HL-60 (cell line): ENCODE results near the gene ADM2.

Source experiments
- CTCF ChIP-seq: IDR thresholded peaks from one replicate; pipeline ENCODE4 v1.5.1; 2011; ENCODE audit warnings: low read length, control low read depth, inconsistent platforms; ENCODE audit not compliant: insufficient read depth
- GABPA ChIP-seq: IDR thresholded peaks from 2 replicates; pipeline ENCODE4 v1.6.1; 2012; ENCODE audit warnings: low read depth
- POLR2AphosphoS5 ChIP-seq: IDR thresholded peaks from 2 replicates; pipeline ENCODE4 v1.6.1; 2012; ENCODE audit warnings: low read depth

DNA sequence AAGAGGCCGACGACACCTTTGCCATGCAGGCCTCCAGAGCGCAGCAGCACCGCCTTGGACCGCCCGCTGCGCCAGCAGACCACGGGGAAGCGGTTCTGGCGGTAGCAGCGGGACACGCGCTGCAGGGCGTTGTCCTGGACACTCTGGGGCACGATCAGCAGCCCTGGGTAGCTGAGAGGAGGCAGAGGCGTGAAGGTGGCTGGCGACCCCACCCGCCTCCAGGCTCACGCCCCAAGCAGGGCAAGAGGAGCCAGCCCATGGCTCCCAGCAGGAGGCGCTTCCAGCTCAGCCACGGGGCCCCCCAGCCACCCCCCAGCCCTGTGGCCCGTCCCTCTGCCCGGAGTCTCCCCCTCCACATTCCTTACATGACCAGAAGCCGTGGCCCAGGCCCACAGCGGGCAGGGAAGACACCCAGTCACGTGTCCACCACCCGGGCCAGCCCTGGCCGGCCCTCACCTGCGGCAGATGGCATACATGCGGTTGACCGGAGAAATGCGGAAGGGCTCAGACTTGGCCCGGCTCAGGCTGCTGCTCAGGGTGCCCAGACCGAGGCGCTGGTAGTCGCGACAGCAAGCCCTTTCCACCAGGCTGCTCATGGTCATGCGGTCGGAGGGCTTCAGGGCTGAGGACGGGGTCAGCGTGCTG, 21.7 kb upstream of the ADM2 start:
- TF ChIP-seq GABPA (no peak), CTCF (no peak), POLR2AphosphoS5 (no peak)
